ENCODE results near the gene COMMD4.
"Not testable (repeated sequence)": the region's sequence is repeated elsewhere in the genome, so short reads cannot be mapped to it uniquely, and the experiment has no call there.

Gene COMMD4

DNA sequence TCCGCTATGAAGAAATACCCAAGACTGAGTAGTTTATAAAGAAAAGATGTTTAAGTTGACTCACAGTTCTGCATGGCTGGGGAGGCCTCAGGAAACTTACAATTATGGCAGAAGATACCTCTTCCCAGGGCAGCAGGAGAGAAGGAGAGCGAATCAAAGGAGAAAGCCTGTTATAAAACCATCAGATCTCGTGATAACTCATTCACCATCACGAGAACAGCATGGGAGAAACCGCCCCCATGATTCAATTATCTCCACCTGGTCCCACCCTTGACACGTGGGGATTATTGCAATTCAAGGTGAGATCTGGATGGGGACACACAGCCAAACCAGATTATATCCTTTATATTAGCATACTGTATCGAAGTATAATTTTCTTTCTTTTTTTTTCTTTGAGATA lies 3.8 kb upstream of the COMMD4 start:
- not testable (repeated sequence) for H2AK5ac ChIP-seq (ENCODE audit: low read length, severe bottlenecking); H2BK12ac ChIP-seq (ENCODE audit: low read length in 2 of 2); H3K9ac ChIP-seq (ENCODE audit: low read length); H3K36me3 ChIP-seq (ENCODE audit: control insufficient read depth in 1 of 2, insufficient read depth in 2 of 2, low read depth in 1 of 2, low read length in 2 of 2); H3K14ac ChIP-seq (ENCODE audit: low read length in 2 of 2); H2BK5ac ChIP-seq (ENCODE audit: low read depth, low read length, poor library complexity, severe bottlenecking); H3K4me1 ChIP-seq (ENCODE audit: control insufficient read depth, insufficient read depth, low read depth, low read length); H3K27ac ChIP-seq (ENCODE audit: low read length, poor library complexity, severe bottlenecking); DNase-seq; H2AFZ ChIP-seq (ENCODE audit: low read depth, low read length); H3K4me3 ChIP-seq (ENCODE audit: insufficient read depth in 1 of 2, low read depth in 1 of 2, low read length in 2 of 2); H3K9me3 ChIP-seq (ENCODE audit: control insufficient read depth, low read length); H3K18ac ChIP-seq (ENCODE audit: low read depth in 1 of 2, low read length in 2 of 2); H4K8ac ChIP-seq (ENCODE audit: low read length); H3K79me1 ChIP-seq (replicated peaks; ENCODE audit: low read length, poor library complexity, severe bottlenecking); H3K4me2 ChIP-seq (ENCODE audit: low read length, poor library complexity, severe bottlenecking); H2BK15ac ChIP-seq (ENCODE audit: low read depth, poor library complexity, severe bottlenecking); H2BK120ac ChIP-seq (ENCODE audit: low read depth, low read length); H3K4ac ChIP-seq (ENCODE audit: low read depth in 1 of 2, low read length in 2 of 2); H4K91ac ChIP-seq (ENCODE audit: low read length); H3K23ac ChIP-seq (ENCODE audit: low read length in 2 of 2); H3K27me3 ChIP-seq (ENCODE audit: control insufficient read depth in 1 of 2, insufficient read depth in 1 of 2, low read length in 2 of 2)
- 69% methylated on average over 6 of the region's 7 CpGs for WGBS

DNA sequence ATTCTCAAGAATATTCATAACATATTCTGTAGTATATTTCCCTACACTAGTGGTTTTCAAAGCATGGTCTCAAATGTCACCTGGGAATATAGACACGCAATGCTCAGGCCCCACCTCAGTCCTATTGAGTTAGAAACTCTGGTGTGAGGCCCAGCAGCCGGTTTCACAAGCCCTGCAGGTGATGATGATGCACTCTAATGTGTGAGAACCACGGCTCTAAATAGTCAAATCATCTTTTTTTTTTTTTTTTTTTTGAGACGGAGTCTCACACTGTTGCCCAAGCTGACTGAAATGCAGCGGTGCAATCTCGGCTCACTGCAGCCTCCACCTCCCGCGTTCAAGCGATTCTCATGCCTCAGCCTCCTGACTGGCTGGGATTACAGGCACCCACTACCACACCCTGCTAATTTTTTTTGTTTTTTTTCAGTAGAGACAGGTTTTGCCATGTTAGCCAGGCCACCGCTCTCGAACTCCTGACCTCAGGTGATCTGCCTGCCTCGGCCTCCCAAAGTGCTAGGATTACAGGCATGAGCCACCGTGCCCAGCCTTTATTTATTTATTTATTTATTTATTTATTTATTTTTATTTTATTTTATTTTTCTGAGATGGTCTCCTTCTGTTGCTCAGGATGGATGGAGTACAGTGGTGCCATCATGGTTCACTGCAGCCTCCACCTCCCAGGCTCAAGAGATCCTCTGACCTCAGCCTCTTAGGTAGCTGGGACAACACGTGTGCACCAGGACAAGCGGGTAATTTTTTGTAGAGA lies 2.0 kb upstream of the COMMD4 start:
- not testable (repeated sequence) for H3K4me1 ChIP-seq (ENCODE audit: control insufficient read depth, insufficient read depth, low read depth, low read length); H2BK120ac ChIP-seq (ENCODE audit: low read depth, low read length); H3K18ac ChIP-seq (ENCODE audit: low read depth in 1 of 2, low read length in 2 of 2); H3K9me3 ChIP-seq (ENCODE audit: control insufficient read depth, low read length); H2BK15ac ChIP-seq (ENCODE audit: low read depth, poor library complexity, severe bottlenecking); H3K9ac ChIP-seq (ENCODE audit: low read length); H3K4me2 ChIP-seq (ENCODE audit: low read length, poor library complexity, severe bottlenecking); H3K4ac ChIP-seq (ENCODE audit: low read depth in 1 of 2, low read length in 2 of 2); H2BK12ac ChIP-seq (ENCODE audit: low read length in 2 of 2); H3K36me3 ChIP-seq (ENCODE audit: control insufficient read depth in 1 of 2, insufficient read depth in 2 of 2, low read depth in 1 of 2, low read length in 2 of 2); H3K27ac ChIP-seq (ENCODE audit: low read length, poor library complexity, severe bottlenecking); H2BK5ac ChIP-seq (ENCODE audit: low read depth, low read length, poor library complexity, severe bottlenecking); H2AK5ac ChIP-seq (ENCODE audit: low read length, severe bottlenecking); H4K8ac ChIP-seq (ENCODE audit: low read length); H3K27me3 ChIP-seq (ENCODE audit: control insufficient read depth in 1 of 2, insufficient read depth in 1 of 2, low read length in 2 of 2); H2AFZ ChIP-seq (ENCODE audit: low read depth, low read length); H4K91ac ChIP-seq (ENCODE audit: low read length); H3K23ac ChIP-seq (ENCODE audit: low read length in 2 of 2); H3K4me3 ChIP-seq (ENCODE audit: insufficient read depth in 1 of 2, low read depth in 1 of 2, low read length in 2 of 2); H3K14ac ChIP-seq (ENCODE audit: low read length in 2 of 2); DNase-seq
- WGBS: 94% methylated on average over 13 of the region's 15 CpGs
- peaks cover 13% of the 10 kb centered on the region for H3K79me1 ChIP-seq (replicated peaks; ENCODE audit: low read length, poor library complexity, severe bottlenecking)

DNA sequence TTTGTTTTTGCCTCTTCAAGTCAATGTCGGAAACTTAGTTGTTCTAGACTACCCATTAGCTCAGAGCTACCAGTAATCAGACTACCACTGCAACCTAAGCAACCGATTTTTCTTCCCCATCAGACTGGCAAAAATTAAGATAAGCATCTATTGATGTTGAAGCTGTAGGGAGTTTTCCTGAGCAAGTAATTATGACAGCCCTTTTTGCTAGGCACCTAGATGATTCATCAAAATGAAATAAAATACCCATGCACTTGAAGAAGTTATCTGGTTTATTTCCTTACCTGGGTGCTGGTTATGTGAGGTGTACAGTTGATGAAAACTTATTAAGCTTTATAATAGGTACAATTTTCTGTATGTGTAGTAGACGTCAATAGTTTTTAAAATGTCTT lies 554 bp upstream of the COMMD4 start:
- Histone ChIP-seq H3K27me3 (ENCODE audit: control insufficient read depth in 1 of 2, insufficient read depth in 1 of 2, low read length in 2 of 2) (no peaks in the 10 kb centered on the region), H3K4me2 (ENCODE audit: low read length, poor library complexity, severe bottlenecking) (peak overlapping the region; percentile 68), H3K4ac (ENCODE audit: low read depth in 1 of 2, low read length in 2 of 2) (no peak overlapping the region), H2BK12ac (ENCODE audit: low read length in 2 of 2) (no peak overlapping the region), H2BK5ac (ENCODE audit: low read depth, low read length, poor library complexity, severe bottlenecking) (no peak overlapping the region), H2BK15ac (ENCODE audit: low read depth, poor library complexity, severe bottlenecking) (no peak overlapping the region), H3K27ac (ENCODE audit: low read length, poor library complexity, severe bottlenecking) (no peak overlapping the region), H3K18ac (ENCODE audit: low read depth in 1 of 2, low read length in 2 of 2) (no peak overlapping the region), H3K4me1 (ENCODE audit: control insufficient read depth, insufficient read depth, low read depth, low read length) (peaks cover 13% of the 10 kb centered on the region), H3K14ac (ENCODE audit: low read length in 2 of 2) (no peak overlapping the region), H3K36me3 (ENCODE audit: control insufficient read depth in 1 of 2, insufficient read depth in 2 of 2, low read depth in 1 of 2, low read length in 2 of 2) (peaks cover 20% of the 10 kb centered on the region in 2 experiments), H3K9ac (ENCODE audit: low read length) (peak overlapping the region; percentile 95), H2BK120ac (ENCODE audit: low read depth, low read length) (no peak overlapping the region), H4K91ac (ENCODE audit: low read length) (no peak overlapping the region), H3K4me3 (ENCODE audit: insufficient read depth in 1 of 2, low read depth in 1 of 2, low read length in 2 of 2) (peak overlapping the region in 1 of 2 experiments; percentile 95), H3K23ac (ENCODE audit: low read length in 2 of 2) (no peak overlapping the region), H3K79me1 (replicated peaks; ENCODE audit: low read length, poor library complexity, severe bottlenecking) (peaks cover 15% of the 10 kb centered on the region), H2AFZ (ENCODE audit: low read depth, low read length) (no peak overlapping the region), H2AK5ac (ENCODE audit: low read length, severe bottlenecking) (no peak overlapping the region), H3K9me3 (ENCODE audit: control insufficient read depth, low read length) (no peaks in the 10 kb centered on the region), H4K8ac (ENCODE audit: low read length) (no peak overlapping the region)
- WGBS: 43% methylated on average over 1 of the region's 3 CpGs
- no peak for DNase-seq

DNA sequence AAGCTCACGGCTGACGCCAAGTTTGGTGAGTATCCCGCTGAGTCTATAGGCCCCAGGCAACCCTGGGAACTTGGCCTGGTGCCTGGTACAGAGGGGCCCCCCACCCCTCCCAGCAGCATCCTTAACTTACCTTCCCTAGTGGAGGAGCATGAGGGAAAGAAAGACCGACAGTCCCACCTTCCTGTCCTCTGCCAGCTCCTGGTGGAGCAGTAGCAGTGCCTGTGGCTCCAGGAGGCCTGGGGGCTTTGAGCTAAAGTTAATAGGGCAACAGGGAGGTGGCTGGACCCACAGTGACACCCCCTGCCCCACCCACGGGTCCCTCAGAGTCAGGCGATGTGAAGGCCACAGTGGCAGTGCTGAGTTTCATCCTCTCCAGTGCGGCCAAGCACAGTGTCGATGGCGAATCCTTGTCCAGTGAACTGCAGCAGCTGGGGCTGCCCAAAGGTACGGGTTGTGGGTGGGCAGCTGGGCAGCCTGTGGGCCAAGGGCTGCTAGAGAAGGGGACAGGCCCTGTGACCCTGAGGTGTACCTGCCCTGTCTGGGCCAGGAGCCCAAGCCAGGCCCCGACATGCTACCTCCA lies 2.9 kb downstream of the COMMD4 start:
- no peak overlapping the region for H2BK12ac ChIP-seq (ENCODE audit: low read length in 2 of 2)

More for the DNA sequence above, 2.9 kb downstream of the COMMD4 start:
- Histone ChIP-seq H3K27ac (ENCODE audit: low read length, poor library complexity, severe bottlenecking) (no peak overlapping the region), H3K23ac (ENCODE audit: low read length in 2 of 2) (no peak overlapping the region), H3K4ac (ENCODE audit: low read depth in 1 of 2, low read length in 2 of 2) (no peak overlapping the region), H3K4me3 (ENCODE audit: insufficient read depth in 1 of 2, low read depth in 1 of 2, low read length in 2 of 2) (no peak overlapping the region), H2BK5ac (ENCODE audit: low read depth, low read length, poor library complexity, severe bottlenecking) (no peak overlapping the region), H3K9ac (ENCODE audit: low read length) (no peak overlapping the region), H3K4me2 (ENCODE audit: low read length, poor library complexity, severe bottlenecking) (no peak overlapping the region), H3K79me1 (replicated peaks; ENCODE audit: low read length, poor library complexity, severe bottlenecking) (peaks cover 15% of the 10 kb centered on the region), H3K18ac (ENCODE audit: low read depth in 1 of 2, low read length in 2 of 2) (no peak overlapping the region), H2BK15ac (ENCODE audit: low read depth, poor library complexity, severe bottlenecking) (no peak overlapping the region), H3K27me3 (ENCODE audit: control insufficient read depth in 1 of 2, insufficient read depth in 1 of 2, low read length in 2 of 2) (no peaks in the 10 kb centered on the region), H2BK120ac (ENCODE audit: low read depth, low read length) (no peak overlapping the region), H2AFZ (ENCODE audit: low read depth, low read length) (no peak overlapping the region), H3K4me1 (ENCODE audit: control insufficient read depth, insufficient read depth, low read depth, low read length) (peaks cover 13% of the 10 kb centered on the region), H3K14ac (ENCODE audit: low read length in 2 of 2) (no peak overlapping the region), H2AK5ac (ENCODE audit: low read length, severe bottlenecking) (no peak overlapping the region), H4K91ac (ENCODE audit: low read length) (no peak overlapping the region), H3K36me3 (ENCODE audit: control insufficient read depth in 1 of 2, insufficient read depth in 2 of 2, low read depth in 1 of 2, low read length in 2 of 2) (peaks cover 28 to 34% of the 10 kb centered on the region in 2 experiments), H3K9me3 (ENCODE audit: control insufficient read depth, low read length) (no peaks in the 10 kb centered on the region), H4K8ac (ENCODE audit: low read length) (no peak overlapping the region)
- DNase-seq: no peak
- WGBS: 96% methylated on average over 10 of the region's 11 CpGs

Data from mesenchymal stem cell (in vitro differentiated cells and primary cell).